MM.1S (cell line): Measurements from ENCODE around the gene TLE5.
A peak's percentile ranks its signal among the peaks of the same experiment; 100 is the strongest.

Source experiments
- DNase-seq: peaks from one replicate; pipeline ENCODE4 v3.0.0-alpha.2; 2015
- H2AFZ ChIP-seq: fragments of 300-600 bp; sonication (generic); 2 replicates; pipeline ENCODE4 v1.6.0; 2016; ENCODE audit warnings: antibody characterized with exemption, low read length
- H3F3A ChIP-seq: fragments of 300-600 bp; sonication (generic); 2 replicates; pipeline ENCODE4 v1.6.1; 2016; ENCODE audit warnings: mild to moderate bottlenecking, antibody characterized with exemption, low read length, moderate library complexity, mixed read lengths; ENCODE audit not compliant: insufficient read depth
- H3K27ac ChIP-seq: fragments of 300-600 bp; sonication (generic); 2 replicates; pipeline ENCODE4 v1.5.1; 2016; ENCODE audit warnings: mild to moderate bottlenecking, low read length
- H3K27me3 ChIP-seq: fragments of 300-600 bp; sonication (generic); replicated peaks from 2 replicates; pipeline ENCODE4 v1.6.0; 2016; ENCODE audit warnings: low read length; ENCODE audit not compliant: insufficient read depth
- H3K36me3 ChIP-seq: fragments of 300-600 bp; sonication (generic); replicated peaks from 2 replicates; pipeline ENCODE4 v1.6.1; 2016; ENCODE audit warnings: mild to moderate bottlenecking, low read length, mixed read lengths; ENCODE audit not compliant: insufficient read depth
- H3K4me1 ChIP-seq: fragments of 300-600 bp; sonication (generic); 2 replicates; pipeline ENCODE4 v1.6.1; 2016; ENCODE audit warnings: low read length, mixed read lengths
- H3K4me2 ChIP-seq: fragments of 300-600 bp; sonication (generic); 2 replicates; pipeline ENCODE4 v1.6.0; 2016; ENCODE audit warnings: low read depth, low read length
- H3K4me3 ChIP-seq: fragments of 300-600 bp; sonication (generic); 2 replicates; pipeline ENCODE4 v1.5.1; 2016; ENCODE audit warnings: low read length, mixed read lengths
- H3K79me2 ChIP-seq: fragments of 300-600 bp; sonication (generic); 2 replicates; pipeline ENCODE4 v1.6.1; 2016; ENCODE audit warnings: mixed run types, low read length, mixed read lengths
- H3K9ac ChIP-seq: fragments of 300-600 bp; sonication (generic); 2 replicates; pipeline ENCODE4 v1.6.1; 2016; ENCODE audit warnings: low read length, mixed read lengths
- H3K9me2 ChIP-seq: fragments of 300-600 bp; sonication (generic); replicated peaks from 2 replicates; pipeline ENCODE4 v1.6.1; 2016; ENCODE audit warnings: mild to moderate bottlenecking, low read length, mixed read lengths; ENCODE audit not compliant: insufficient read depth
- H3K9me3 ChIP-seq: fragments of 300-600 bp; sonication (generic); replicated peaks from 2 replicates; pipeline ENCODE4 v1.6.1; 2016; ENCODE audit warnings: mild to moderate bottlenecking, low read length, mixed read lengths; ENCODE audit not compliant: insufficient read depth
- H4K20me1 ChIP-seq: fragments of 300-600 bp; sonication (generic); 2 replicates; pipeline ENCODE4 v1.6.1; 2016; ENCODE audit warnings: mild to moderate bottlenecking, low read length, moderate library complexity, mixed read lengths; ENCODE audit not compliant: insufficient read depth
- EZH2 ChIP-seq: fragments of 300-600 bp; sonication (generic); optimal IDR thresholded peaks from 2 replicates; pipeline ENCODE3; 2017; ENCODE audit warnings: low read depth, mild to moderate bottlenecking, antibody characterized with exemption, low read length, mixed read lengths
- EZH2phosphoT487 ChIP-seq: fragments of 300-600 bp; sonication (generic); IDR thresholded peaks from 2 replicates; pipeline ENCODE4 v1.6.1; 2018; ENCODE audit warnings: antibody characterized with exemption, low read length
- TF ChIP-seq, protein P1 (sequence below): fragments of 300-600 bp; sonication (generic); IDR thresholded peaks from 2 replicates; pipeline ENCODE4 v1.5.1; 2016; ENCODE audit warnings: antibody characterized with exemption, low read length, mixed read lengths

The TLE5 gene

DNA sequence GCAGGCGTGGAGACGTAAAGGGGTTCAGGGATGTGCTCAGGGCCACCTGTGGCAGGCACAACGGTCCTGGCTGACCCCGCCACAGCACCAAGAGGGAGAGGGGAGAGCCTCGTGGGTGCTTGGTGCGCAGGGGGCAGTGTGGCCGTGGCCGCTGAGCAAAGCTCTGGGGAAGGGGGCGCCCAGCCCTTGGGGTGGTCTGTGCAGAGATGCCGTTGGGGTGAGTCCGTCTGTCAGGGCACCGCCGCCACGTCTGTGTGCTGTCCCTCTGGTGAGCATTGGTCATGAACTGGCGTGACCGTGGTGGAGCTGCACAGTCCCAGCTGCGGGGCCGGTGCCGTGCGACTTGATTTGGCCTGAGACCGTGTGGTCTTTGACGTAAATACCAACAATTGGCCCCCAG, 47.2 kb upstream of the TLE5 start:
- Histone ChIP-seq H4K20me1 (no peaks in the 10 kb centered on the region), H3K9me2 (no peaks in the 10 kb centered on the region), H3F3A (no peaks in the 10 kb centered on the region), H3K27me3 (peaks cover 85% of the 10 kb centered on the region), H3K4me1 (no peaks in the 10 kb centered on the region), H3K9ac (no peak overlapping the region), H3K4me2 (no peak overlapping the region), H3K79me2 (no peaks in the 10 kb centered on the region), H3K36me3 (no peaks in the 10 kb centered on the region), H3K4me3 (no peak overlapping the region), H3K9me3 (no peaks in the 10 kb centered on the region), H3K27ac (no peak overlapping the region), H2AFZ (no peak overlapping the region)
- TF ChIP-seq, protein P1, sequence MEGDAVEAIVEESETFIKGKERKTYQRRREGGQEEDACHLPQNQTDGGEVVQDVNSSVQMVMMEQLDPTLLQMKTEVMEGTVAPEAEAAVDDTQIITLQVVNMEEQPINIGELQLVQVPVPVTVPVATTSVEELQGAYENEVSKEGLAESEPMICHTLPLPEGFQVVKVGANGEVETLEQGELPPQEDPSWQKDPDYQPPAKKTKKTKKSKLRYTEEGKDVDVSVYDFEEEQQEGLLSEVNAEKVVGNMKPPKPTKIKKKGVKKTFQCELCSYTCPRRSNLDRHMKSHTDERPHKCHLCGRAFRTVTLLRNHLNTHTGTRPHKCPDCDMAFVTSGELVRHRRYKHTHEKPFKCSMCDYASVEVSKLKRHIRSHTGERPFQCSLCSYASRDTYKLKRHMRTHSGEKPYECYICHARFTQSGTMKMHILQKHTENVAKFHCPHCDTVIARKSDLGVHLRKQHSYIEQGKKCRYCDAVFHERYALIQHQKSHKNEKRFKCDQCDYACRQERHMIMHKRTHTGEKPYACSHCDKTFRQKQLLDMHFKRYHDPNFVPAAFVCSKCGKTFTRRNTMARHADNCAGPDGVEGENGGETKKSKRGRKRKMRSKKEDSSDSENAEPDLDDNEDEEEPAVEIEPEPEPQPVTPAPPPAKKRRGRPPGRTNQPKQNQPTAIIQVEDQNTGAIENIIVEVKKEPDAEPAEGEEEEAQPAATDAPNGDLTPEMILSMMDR, result no peak
- TF ChIP-seq EZH2phosphoT487, result no peak
- no peak for TF ChIP-seq EZH2
- no peak for DNase-seq

DNA sequence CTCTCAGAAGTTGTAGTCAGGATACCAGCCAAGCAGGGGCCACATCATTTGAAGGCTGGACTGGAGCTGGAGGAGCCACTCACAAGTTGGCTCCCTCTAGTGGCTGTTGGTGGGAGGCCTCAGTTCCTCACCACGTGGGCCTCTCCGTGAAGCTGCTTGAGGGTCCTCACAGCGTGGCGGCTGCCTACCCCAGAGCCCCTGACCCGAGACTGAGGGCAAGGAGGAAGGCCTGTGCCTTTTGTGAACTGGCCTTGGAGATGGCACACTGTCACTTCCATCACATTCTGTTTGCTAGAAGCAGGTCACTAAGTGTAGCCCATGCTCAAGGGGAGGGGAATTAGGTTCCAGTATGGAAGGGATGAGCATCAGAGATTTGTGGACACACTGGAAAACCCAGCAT, 46.5 kb upstream of the TLE5 start:
- no peaks in the 10 kb centered on the region for H3K79me2 ChIP-seq
- H3K9me3 ChIP-seq, result no peaks in the 10 kb centered on the region
- no peaks in the 10 kb centered on the region for H3K9me2 ChIP-seq
- H3K4me2 ChIP-seq, result no peak overlapping the region
- no peak overlapping the region for H3K4me3 ChIP-seq
- H3K4me1 ChIP-seq, result no peaks in the 10 kb centered on the region
- no peak overlapping the region for H3K9ac ChIP-seq
- H4K20me1 ChIP-seq, result no peaks in the 10 kb centered on the region
- H2AFZ ChIP-seq, result no peak overlapping the region
- H3K27me3 ChIP-seq, result peaks cover 78% of the 10 kb centered on the region
- H3F3A ChIP-seq, result no peaks in the 10 kb centered on the region
- no peaks in the 10 kb centered on the region for H3K36me3 ChIP-seq
- H3K27ac ChIP-seq, result no peak overlapping the region
- TF ChIP-seq EZH2, result no peak
- TF ChIP-seq, protein P1, result peak; percentile 97
- peak; percentile 67 for DNase-seq

- no peaks in the 10 kb centered on the region for H3K4me1 ChIP-seq
- DNase-seq, result no peak
- H3K4me3 ChIP-seq, result no peak overlapping the region
- H3K36me3 ChIP-seq, result no peaks in the 10 kb centered on the region
- no peaks in the 10 kb centered on the region for H4K20me1 ChIP-seq
- H3K79me2 ChIP-seq, result no peaks in the 10 kb centered on the region
- H3K9me2 ChIP-seq, result no peaks in the 10 kb centered on the region
- no peak overlapping the region for H3K9ac ChIP-seq
- H3K27ac ChIP-seq, result no peak overlapping the region
- H2AFZ ChIP-seq, result no peak overlapping the region
- no peaks in the 10 kb centered on the region for H3F3A ChIP-seq
- no peaks in the 10 kb centered on the region for H3K9me3 ChIP-seq
- TF ChIP-seq EZH2phosphoT487 (no peak), EZH2 (no peak)
- TF ChIP-seq, protein P1, result no peak
- no peak overlapping the region for H3K4me2 ChIP-seq
- H3K27me3 ChIP-seq, result peaks cover 69% of the 10 kb centered on the region
Observed at GRCh38 chr19:3107658-3108057, 45.4 kb upstream of the TLE5 start.
